ENCODE measurements around the gene MT1E.
A peak's percentile ranks its signal among the peaks of the same experiment; 100 is the strongest.
"Not testable (repeated sequence)": the region's sequence is repeated elsewhere in the genome, so short reads cannot be mapped to it uniquely, and the experiment has no call there.

The MT1E gene

GRCh38 chr16:56641166-56641565 lies 15.6 kb downstream of the MT1E start:
- DNase-seq (ENCODE audit: extremely low spot score, insufficient read length, low read depth) (no peak), FAIRE-seq (no peak)

DNA sequence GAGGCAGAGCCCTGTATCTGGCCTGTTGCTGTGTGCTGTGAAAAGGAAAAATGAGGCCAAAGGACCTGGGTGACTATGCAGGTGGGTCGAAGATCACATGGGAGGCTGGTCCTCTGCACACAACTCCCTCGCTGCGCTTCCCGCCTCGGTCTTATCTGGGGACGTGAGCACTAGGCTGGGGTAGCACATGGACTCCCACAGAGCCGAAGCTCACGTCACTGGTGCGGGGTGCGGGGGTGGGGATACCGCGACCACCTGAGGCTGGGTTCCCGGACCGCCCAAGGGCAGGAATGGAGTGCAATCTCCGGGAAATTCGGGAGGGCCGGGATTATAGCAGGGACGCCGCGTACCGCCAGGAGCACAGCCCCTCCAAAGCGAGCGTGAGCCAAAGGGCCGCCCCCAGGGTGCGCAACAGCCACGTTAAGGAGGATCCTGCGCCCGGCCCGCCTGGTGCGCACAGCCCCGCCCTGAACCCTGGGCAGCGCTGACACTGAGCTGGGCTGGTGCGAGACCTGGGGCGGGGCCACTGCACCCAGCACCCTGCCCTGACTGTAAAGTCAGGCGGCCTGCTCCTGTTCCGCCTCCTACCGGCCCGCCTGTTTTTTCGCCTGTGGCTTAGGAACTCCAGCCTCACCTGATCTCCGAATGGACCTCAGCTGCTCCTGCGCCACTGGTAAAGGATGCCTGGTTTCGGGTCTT lies 17.6 kb downstream of the MT1E start:
- no peak for DNase-seq (ENCODE audit: extremely low spot score, insufficient read length, low read depth)
- no peak for FAIRE-seq

DNA sequence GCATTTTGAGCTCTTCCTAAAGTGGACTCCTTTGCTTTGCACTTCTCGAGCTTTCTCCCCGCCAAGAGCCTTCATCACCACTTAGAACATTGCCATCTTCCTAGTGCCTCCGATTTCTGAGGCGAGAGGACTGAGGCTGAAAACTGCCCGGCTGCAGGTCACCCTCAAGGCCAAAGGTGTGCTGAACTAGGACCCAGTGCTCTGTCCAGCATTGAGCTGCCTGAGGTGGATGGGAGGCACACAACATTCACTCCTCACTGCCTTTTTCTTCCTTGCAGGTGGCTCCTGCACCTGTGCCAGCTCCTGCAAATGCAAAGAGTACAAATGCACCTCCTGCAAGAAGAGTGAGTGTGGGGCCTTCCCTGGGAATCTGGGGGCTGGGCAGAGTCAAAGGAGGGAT lies 18.3 kb downstream of the MT1E start:
- DNase-seq (ENCODE audit: extremely low spot score, insufficient read length, low read depth) = no peak
- no peak for FAIRE-seq

DNA sequence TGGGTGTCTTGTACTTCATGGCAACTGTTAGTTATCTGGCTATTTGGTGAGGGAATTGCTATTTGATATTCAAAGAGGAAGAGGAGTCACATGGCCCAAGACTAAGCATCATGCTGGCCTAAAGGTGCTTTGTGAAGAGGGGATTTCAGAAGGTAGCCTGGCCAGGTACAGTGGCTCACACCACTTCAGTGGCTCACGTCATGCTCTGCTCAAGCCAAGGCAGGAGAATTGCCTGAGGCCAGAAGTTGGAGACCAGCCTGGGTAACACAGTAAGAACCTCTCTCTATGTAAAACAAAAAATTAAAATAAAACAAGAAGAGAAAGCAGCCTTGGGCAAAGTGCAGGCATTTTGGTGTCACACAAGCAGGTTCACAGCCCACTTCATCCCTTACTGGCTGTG lies 19.7 kb downstream of the MT1E start:
- no peak for FAIRE-seq
- no peak for DNase-seq (ENCODE audit: extremely low spot score, insufficient read length, low read depth)

GRCh38 chr16:56645838-56646237 lies 20.3 kb downstream of the MT1E start:
- DNase-seq (ENCODE audit: extremely low spot score, insufficient read length, low read depth) (no peak), FAIRE-seq (no peak)

- no peak for DNase-seq (ENCODE audit: extremely low spot score, insufficient read length, low read depth)
- FAIRE-seq = no peak
Measured at GRCh38 chr16:56647641-56648431, 22.3 kb downstream of the MT1E start.

DNA sequence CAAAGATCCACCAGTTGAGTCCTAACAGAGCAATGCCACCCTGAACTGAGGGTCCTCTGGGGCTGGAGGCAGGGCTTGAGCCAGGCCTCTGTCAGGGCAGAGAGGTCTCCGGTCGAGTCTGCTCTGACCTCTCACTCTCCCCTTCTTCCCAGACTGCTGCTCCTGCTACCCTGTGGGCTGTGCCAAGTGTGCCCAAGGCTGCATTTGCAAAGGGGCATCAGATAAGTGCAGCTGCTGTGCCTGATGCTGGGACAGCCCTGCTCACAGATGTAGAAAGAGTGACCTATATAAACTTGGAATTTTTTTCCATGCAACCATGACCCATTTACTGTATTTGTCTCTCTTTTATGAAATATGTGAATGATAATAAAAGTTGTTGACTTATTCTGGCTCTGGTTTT lies 23.7 kb downstream of the MT1E start:
- FAIRE-seq (no peak), DNase-seq (ENCODE audit: extremely low spot score, insufficient read length, low read depth) (no peak)

- FAIRE-seq (no peak), DNase-seq (ENCODE audit: extremely low spot score, insufficient read length, low read depth) (no peak)
Measured at GRCh38 chr16:56649820-56650219, 24.2 kb downstream of the MT1E start.

DNA sequence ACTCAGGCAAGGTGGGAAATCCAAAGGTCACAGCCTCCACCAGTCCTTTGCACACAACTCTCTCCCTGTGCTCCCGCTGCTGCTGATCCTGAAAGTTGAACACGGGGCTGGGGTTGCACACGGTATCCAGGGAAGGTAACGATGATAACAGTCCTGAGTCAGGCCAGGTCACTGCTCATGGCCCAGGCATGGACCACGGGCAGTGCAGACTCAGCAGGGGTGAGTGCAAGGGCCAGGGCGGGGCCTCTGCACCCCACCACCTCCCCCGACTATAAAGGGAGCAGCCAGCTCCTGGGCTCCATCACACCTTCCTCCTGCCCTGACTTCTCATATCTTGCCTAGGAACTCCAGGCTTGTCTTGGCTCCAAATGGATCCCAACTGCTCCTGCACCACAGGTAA lies 26.0 kb downstream of the MT1E start, which contains the start of gene MT1B:
TSS of gene MT1B (plus strand) at position 301 of the 400 bp plus-strand sequence. CDS start at position 369, 68 bp downstream.
- no peak for DNase-seq (ENCODE audit: extremely low spot score, insufficient read length, low read depth)
- no peak for FAIRE-seq

DNA sequence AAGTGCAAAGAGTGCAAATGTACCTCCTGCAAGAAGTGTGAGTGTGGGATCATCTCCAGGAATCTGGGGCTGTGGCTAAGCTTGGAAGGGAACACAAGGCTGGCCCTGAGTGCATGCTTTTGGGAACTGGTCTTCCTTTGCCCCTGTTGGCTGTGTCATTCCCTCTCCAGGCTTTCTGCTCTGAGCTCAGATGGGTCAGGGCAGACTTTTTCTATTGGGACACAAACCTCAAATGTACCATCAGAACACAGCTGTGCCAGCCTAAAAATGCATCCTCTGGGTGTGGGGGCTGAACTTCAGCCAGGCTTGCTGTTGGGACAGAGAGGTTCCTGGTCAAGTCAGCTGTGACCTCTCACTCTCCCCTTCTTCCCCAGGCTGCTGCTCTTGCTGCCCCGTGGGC lies 27.0 kb downstream of the MT1E start:
- no peak for DNase-seq (ENCODE audit: extremely low spot score, insufficient read length, low read depth)
- no peak for FAIRE-seq

DNA sequence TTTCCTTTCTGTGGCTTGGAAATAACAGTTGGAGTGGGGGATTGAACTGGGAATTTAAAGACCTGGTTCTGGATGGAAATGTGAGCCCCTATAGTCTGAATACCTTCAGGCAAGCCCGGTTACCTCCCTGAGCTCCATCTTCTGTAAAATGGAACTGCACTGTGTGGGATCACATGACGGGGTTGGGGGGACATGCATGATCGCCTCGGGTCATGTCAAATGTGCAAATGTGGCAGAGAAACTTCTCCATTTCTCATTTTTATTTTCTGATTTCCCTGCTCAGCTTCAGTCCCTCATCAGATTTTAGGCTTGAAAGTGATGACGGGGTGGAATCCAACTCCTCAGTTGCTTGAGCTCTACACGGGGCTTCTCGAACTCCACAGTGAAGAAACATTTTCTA lies 27.6 kb downstream of the MT1E start:
- FAIRE-seq (no peak), DNase-seq (ENCODE audit: extremely low spot score, insufficient read length, low read depth) (no peak)

- FAIRE-seq (peak; percentile 60), DNase-seq (ENCODE audit: extremely low spot score, insufficient read length, low read depth) (peak; percentile 22)
Measured at GRCh38 chr16:56657555-56658326, 32.2 kb downstream of the MT1E start, which contains the start of gene MT1F. TSS of gene MT1F (plus strand) at chr16:56657959. CDS start at chr16:56658059, 100 bp downstream.

GRCh38 chr16:56658327-56658875 lies 32.8 kb downstream of the MT1E start:
- DNase-seq (ENCODE audit: extremely low spot score, insufficient read length, low read depth) = no peak
- no peak for FAIRE-seq

DNA sequence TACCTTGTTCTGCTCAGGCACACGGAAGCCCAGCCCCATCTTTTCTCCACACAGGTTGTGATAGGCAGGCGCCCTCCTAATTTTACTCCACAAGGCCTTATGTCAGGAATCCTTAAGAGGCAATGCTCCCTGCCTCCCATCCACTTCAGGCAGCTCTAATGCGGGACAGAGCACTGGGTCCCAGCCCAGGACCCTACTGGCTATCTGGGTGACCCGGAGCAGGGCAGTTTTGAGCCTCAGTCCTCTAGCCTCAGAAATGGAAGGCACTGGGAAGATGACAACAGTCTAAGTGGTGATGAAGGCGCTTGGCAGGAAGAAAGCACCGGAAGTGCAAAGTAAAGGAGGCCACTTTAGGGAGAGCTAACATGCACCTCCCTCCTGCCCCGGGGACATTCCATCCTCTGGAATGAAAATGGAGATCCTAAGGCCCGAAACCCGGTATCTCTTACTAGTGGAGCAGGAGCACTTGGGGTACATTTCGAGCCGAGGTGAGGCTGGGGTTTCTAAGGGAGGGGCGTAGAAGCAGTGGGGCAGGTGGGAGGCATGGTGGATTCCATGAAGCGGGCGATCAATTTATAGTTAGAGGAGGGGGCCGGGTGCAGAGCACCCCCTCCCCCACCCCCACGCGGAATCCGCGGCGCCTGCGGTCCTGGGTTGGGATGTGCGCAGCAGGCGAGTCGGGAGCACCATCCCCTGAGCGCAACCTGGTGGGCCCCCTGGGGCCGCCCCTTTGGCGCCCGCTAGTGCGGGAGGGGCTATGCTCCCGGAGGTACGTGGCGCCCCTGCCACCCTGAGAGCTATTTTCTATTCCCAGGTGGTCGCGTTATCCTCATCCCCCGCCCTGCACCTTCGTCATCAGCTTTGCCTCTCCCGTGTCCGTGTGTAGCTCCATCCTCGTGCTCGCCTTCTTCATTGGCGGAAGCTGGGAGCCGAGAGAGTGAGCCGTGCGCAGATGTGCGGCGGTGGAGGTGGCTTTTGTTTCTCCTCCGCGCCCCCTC lies 37.1 kb downstream of the MT1E start:
- no peak for FAIRE-seq
- DNase-seq (ENCODE audit: extremely low spot score, insufficient read length, low read depth) = no peak

DNA sequence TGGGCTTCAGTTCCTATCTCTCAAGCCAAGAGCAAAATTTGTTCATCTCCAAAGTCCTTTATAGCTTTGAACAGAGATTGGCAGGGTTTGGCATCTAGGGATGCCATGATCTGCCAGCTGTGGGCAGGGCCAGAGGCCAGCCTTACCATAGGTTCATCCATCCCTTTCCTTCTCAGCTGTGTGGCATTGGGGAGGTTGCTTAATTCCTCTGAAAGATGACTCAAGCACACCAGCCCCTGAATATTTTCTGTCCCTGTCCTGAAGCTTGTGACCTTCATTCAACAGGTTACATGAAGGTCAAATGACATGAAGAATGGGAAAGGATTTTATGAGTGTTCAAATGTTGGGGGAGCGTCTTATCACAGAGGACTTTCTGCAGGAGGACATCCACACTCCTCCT lies 38.9 kb downstream of the MT1E start:
- FAIRE-seq (no peak), DNase-seq (ENCODE audit: extremely low spot score, insufficient read length, low read depth) (no peak)

DNA sequence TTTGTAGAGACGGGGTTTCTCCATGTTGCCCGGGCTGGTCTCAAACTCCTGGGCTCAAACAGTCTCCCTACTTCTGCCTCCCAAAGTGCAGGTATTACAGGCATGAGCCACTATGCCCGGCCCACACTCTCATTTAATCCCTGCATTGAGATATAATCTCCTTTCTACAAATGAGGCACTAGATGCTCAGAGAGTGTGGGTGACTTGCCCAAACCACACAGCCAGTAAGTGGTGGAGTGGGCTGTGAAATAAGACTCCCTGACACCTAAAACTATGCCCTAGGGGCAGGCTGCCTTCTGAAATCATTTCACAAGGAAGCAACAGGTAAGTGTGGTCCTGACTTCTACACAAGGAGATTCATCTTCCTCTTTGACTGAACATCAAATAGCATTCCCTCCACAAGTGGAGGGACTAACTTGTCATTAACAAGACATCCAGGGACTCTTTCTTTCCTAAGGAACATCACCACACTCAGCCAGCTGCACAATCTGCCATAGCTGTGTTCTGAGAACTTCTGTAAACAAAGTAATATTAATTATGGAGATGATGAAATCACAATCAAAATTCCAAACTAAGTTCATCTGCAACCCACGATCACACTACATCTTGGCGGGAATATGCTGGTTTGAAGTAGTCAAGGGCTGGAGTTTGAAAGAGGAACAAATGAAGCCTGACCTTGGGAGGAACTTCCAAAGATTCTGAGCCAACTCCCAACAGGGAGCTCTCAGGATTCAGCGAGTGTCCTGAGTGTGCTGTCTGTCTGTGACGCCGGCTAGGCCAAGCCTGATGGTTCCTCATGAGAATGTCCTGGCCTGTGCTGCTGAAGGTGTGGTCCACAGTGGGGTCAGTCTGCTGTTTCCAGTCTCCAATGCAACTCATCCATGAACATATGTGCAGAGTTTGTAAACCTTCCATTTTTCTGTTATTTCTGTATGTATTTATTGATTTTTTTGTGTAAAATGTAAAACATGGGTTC lies 40.0 kb downstream of the MT1E start:
- not testable (repeated sequence) for DNase-seq (ENCODE audit: extremely low spot score, insufficient read length, low read depth); FAIRE-seq

GRCh38 chr16:56667581-56668571 lies 42.3 kb downstream of the MT1E start, which contains the start of gene MT1G:
TSS of gene MT1G (minus strand) at chr16:56668065. CDS start at chr16:56667993, 72 bp downstream.
- no peak for FAIRE-seq
- DNase-seq (ENCODE audit: extremely low spot score, insufficient read length, low read depth) = no peak
